GM21515 (cell line): ENCODE measurements around the gene CAMKMT.
"Not testable (repeated sequence)": the region's sequence is repeated elsewhere in the genome, so short reads cannot be mapped to it uniquely, and the experiment has no call there.

ENCODE experiments used
- ATAC-seq: cut with Tn5 transposase; IDR thresholded peaks from one replicate; pipeline ENCODE4 v1.9.1; 2021; ENCODE audit not compliant: unreplicated experiment

CAMKMT gene

GRCh38 chr2:44580875-44581515 is 219.2 kb downstream of the CAMKMT start:
- ATAC-seq, result no peak

DNA sequence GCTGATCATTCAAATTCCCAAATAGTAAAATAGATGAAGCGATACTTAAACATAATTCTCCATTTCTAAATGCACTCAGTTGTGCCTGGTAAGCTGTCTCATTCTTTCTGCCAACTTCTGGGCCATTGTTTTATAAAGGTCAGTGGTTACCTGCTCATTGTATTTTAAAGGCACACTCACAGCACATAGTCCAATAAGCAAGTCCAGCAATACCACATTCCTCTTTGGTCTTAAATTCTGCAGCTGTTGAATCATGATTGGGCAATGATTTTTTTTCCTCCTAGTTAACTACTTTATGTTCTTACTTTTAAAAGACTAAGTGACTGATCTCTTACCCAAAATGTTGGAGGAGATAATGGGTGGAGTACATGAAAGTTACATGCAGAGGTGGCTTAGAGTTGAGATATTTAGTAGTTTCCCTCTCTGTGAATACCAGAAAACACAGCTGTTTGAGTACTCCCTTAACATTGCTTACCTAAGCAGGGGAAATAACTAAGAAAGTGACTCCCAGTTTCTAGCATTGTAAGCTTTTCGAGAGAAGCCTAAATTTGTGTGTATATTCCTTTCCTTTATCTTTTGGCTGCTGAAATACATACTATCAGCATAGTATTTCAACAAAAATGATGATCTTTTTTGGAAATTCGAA is 220.7 kb downstream of the CAMKMT start:
- ATAC-seq, result no peak

DNA sequence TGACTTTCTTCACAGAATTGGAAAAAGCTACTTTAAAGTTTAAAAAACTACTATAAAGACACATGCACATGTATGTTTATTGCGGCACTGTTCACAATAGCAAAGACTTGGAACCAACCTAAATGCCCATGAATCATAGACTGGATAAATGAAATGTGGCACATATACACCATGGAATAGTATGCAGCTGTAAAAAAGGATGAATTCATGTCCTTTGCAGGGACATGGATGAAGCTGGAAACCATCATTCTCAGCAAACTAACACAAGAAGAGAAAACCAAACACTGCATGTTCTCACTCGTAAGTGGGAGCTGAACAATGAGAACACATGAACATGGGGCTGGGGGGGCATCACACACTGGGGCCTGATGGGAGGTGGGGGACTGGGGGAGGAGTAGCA is 233.9 kb downstream of the CAMKMT start:
- not testable (repeated sequence) for ATAC-seq

- no peak for ATAC-seq
Observed at GRCh38 chr2:44596537-44597320, 235.0 kb downstream of the CAMKMT start.

- no peak for ATAC-seq
Observed at GRCh38 chr2:44598330-44599119, 236.8 kb downstream of the CAMKMT start.

DNA sequence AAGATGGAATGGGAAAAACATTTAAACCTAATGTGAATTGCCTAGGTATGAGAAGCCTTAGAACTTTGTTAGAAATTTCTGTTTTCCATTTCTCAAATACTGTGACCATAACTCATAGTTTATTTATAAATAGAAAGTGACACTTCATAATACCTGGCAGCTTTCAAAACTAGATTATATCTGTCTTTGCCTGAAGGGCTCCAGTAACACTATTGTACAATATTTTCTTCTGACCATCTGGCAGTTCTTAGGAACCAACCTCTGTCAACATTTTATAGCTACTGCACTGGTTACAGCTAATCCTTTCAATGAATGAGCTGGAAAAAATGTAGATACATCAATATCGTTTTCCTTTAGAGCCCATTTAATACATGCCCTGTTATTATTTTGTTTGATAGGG is 237.4 kb downstream of the CAMKMT start:
- no peak for ATAC-seq

DNA sequence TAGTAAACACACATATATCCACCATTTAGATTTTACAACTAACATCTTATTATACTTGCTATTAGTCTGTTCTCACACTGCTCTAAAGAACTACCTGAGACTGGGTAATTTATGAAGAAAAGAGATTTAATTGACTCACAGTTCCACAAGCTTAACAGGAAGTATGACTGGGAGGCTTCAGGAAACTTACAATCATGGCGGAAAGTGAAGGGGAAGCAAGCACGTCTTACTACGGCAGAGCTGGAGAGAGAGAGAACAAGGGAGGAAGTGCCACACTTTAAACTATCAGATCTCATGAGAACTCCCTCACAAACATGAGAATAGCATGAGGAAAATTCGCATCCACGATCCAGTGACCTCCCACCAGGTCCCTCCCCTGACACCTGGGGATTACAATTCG is 240.7 kb downstream of the CAMKMT start:
- ATAC-seq, result no peak

DNA sequence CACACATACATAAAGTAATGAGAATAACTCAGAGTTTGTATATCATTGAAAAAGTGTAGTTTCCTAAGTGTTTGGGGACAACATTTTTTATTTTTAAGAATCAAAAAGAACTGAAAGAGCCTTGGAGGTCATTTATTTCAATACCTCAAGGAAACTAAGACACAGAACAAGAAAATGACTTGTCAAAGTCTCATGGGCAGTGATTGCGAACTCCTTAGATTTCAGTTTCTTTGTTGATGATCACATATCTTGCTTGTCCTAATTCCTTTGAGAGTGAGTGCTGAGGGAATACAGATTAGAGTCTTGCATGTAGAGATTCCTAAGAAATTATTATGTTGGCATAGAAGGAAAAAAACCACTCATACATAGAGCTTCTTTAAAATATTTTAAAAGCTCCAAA is 243.8 kb downstream of the CAMKMT start:
- no peak for ATAC-seq

- no peak for ATAC-seq
Observed at GRCh38 chr2:44612276-44612675, 250.5 kb downstream of the CAMKMT start.

GRCh38 chr2:44614940-44615339 is 253.2 kb downstream of the CAMKMT start:
- ATAC-seq, result no peak

DNA sequence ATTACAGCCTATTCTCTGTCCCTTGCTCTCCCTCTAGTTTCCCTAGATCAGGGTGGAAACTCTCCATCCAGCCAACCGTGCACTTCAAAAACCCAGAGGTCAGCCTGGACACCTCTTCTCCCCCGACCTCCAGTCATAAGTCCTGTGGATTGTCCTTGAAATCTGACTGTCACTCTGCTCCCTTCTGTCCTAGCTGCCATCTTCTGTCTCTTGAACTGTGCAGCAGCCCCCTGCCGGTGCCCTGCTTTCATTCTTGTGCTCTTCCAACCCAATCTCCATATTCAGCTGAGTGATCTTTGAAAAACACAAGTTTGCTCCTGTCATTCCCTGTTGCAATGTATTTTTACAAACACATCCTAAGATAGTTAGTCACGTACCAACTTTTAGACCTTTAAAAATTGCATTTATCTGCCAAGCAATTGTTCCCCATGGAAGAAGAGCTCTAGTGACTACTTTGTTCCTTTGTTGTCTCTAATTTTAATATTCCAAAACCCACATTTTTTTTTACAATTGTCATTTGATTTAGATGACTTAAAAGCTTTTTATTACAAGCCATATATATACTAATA is 254.3 kb downstream of the CAMKMT start:
- no peak for ATAC-seq

GRCh38 chr2:44616667-44617155 is 255.0 kb downstream of the CAMKMT start:
- peak; percentile 74 for ATAC-seq

DNA sequence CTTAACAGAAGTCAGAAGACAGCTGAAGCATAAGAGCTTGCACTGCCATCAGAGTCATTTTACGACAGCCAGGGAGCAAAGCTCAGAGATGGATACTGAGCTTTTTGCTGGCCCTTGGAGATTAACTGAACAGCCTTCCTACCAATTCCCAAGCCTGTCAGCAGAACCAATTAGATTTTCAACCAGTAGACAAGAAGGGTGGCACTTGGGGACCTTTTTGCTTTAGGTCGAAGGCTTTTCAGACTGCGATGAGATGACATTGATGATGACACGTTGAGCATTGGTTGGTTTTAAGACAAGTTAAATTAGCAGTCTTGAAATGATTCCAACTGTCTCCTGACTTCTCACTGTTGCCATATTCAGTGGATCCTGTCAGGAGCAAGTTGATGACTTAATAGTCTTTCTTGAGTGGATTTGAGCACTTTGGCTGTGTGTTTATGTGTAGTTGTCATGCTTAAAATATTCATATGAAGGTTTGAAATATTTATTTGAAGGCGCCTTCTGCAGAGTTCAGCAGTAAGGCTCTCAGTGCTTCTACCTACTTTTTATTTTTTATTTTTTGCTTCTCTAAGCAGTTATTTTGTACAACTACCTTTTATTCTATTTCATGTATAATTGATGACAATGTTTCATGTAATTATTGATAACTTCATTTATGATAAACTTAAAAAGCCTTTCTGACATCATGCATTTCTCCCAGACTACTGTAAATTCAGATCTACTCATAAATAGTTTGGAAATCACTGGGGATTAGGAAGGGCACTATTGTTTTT is 256.7 kb downstream of the CAMKMT start:
- ATAC-seq, result no peak

DNA sequence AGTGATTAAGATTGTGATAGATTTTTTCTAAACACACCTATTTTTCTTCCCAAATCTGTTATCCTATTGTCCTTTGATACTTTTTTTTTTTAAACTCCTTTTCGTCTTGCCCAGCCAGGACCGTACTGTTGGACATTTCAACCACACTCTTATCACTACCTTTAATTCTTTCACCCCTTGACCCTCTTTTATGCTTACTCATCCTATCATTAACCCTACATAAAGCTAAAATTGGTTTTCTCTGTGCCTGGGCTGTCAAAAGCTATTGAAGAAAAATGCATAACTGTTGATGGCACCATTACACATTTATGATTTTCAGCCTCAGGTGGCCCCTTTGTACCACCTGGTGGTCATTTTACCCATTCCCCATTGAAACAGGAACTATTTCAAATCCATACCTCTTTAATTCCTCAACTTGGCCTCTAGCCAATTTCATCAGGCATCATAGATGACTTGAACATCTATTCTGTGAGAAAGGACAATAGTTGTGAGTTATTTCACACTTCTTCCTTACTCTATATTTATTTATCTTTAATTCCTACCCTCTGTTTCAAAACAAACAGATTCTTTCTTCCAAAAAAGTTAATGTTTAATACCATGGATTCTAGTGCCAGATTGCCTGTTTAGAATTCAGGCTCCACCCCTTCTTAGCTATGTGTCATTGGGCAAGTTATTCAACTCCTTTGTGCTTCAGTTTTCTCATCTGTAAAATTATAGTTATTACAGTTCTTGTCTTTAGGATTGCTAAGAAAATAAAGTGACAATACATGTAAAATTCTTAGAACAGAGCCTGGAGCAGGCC is 258.6 kb downstream of the CAMKMT start:
- ATAC-seq, result no peak

GRCh38 chr2:44623622-44624351 is 262.0 kb downstream of the CAMKMT start:
- ATAC-seq, result no peak

- no peak for ATAC-seq
Observed at GRCh38 chr2:44628297-44628696, 266.6 kb downstream of the CAMKMT start.

DNA sequence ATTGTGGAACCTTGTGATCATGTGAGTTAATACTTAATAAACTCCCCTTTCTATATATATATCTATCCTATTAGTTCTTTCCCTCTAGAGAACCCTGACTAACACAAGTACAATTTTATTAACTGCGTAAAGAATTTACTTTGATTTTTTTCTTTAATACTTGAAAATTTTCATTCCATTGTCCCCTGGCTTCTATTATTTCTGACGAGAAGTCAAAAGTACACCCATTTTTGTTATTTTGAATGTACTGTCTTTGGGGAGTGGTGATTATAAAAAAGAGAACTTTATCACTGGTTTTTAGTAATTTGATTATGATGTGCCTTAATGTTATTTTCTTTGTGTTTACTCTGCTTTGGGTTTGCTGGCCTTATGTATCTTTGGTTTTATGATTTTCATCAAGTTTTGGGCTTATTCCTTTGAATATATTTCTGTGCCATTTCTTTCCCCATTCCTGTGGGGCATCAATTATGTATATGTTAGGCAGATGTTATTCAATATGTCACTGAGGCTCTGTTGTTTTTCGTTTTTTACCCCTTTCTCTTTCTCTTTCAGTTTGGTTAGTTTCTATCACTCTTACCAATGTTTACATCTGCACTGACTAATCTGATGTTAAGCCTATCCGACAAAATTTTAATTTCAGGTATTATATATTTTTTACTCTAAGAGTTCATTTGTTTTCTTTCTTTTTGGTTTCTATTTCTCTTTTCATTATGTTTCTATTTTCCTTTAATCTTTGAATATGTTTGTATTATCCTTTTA is 271.4 kb downstream of the CAMKMT start:
- ATAC-seq, result no peak

GRCh38 chr2:44635725-44636124 is 274.0 kb downstream of the CAMKMT start:
- ATAC-seq, result no peak
